Mononuclear cell (primary cell): ENCODE results near the gene MRPS26. TPM values are rescaled to one million over a fixed set of nuclear protein-coding genes. Genes with fewer than 3 reads are reported as not detected.

Source experiments
- H3K27me3 ChIP-seq: 2 replicates; pipeline ENCODE4 v1.6.0; 2011; ENCODE audit warnings: low read length, control low read depth; ENCODE audit not compliant: insufficient read depth
- H3K4me1 ChIP-seq: 2 replicates; pipeline ENCODE4 v1.5.1; 2011; ENCODE audit warnings: mild to moderate bottlenecking, low read length, control low read depth; ENCODE audit not compliant: insufficient read depth
- H3K4me3 ChIP-seq: 2 replicates; pipeline ENCODE4 v1.5.1; 2011; ENCODE audit warnings: mild to moderate bottlenecking, low read length, moderate library complexity
- H3K9me3 ChIP-seq: 2 replicates; pipeline ENCODE4 v1.5.1; 2011; ENCODE audit warnings: low read depth, mild to moderate bottlenecking, control low read depth, low read length
- total RNA-seq: library from RNA; depleted of rRNA; stranded (reverse); fragments of >200 nt; gene quantifications from one replicate; pipeline ENCODE4 v1.2.3, GENCODE V29; 2012

Gene MRPS26
- total RNA-seq, 1 donor: 11.0 TPM

DNA sequence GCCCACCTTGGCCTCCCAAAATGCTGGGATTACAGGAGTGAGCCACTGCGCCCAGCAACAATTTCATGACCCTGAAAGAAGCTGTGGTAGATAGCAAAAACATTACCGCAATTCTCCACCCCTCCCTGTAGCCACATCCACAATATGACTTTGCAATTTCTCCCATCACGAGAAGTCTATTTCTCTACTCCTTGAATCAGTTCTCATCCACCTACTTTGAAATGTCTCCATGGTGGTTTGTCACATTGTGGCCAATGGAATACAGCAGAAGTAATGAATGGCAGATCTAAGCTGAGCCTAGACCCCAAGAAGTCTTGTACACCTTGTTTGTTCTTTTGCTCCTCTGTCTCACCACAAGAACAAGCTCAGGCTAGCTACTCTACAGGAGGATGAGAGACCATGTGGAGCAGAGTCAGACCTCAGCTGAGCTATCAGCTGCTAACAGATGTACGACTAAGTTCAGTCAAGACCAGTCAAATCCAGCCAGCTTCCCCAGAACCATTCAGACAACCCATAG is 31.8 kb downstream of the MRPS26 start:
- no peak overlapping the region for H3K4me3 ChIP-seq
- peaks cover 19% of the 10 kb centered on the region for H3K4me1 ChIP-seq
- peaks cover 34% of the 10 kb centered on the region for H3K27me3 ChIP-seq
- no peaks in the 10 kb centered on the region for H3K9me3 ChIP-seq

DNA sequence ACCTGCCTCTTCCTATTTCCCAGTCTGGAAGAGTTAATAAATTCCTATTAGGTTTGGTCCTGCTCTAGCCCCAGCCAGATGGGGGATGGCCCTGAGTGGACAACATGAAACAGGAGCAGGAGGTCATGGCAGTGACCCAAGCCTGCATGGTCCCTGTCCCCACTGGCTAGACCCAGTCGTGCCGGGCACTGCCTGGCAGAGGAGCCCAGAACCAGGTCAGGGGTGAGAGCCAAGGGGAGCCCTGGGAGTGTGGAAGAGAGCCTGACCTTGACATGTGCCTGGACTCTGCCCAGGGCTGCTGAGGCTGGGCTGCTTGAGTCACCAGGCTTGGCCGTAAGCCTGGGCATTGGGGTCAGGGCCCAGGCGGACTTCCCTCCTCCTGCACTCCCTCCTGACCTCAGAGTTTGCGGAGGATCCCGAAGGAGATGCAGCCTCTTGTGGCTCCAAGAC is 35.1 kb downstream of the MRPS26 start:
- Histone ChIP-seq H3K4me3 (no peak overlapping the region), H3K4me1 (peaks cover 27% of the 10 kb centered on the region), H3K27me3 (peaks cover 47% of the 10 kb centered on the region), H3K9me3 (no peaks in the 10 kb centered on the region)

DNA sequence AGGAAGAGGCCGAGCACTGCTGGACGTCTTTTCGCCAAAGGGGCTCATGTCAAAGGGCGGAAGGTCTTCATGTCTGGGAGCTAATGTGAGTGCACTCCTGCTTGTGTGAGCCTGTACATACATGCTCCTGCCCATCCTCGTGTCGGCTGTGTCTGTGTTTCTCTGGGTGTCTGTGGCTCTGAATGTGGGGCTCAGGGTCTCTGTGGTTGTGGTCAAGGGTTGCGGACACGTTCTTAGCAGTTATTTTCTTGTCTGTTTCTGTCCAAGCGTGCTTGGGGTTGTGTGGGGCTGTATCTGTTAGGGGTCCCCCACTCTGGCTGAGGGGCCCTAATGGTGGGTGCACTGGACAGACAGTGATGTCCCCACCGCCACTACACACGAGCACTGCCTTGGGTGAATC is 35.8 kb downstream of the MRPS26 start:
- Histone ChIP-seq H3K4me3 (no peak overlapping the region), H3K9me3 (no peaks in the 10 kb centered on the region), H3K27me3 (peaks cover 47% of the 10 kb centered on the region)

DNA sequence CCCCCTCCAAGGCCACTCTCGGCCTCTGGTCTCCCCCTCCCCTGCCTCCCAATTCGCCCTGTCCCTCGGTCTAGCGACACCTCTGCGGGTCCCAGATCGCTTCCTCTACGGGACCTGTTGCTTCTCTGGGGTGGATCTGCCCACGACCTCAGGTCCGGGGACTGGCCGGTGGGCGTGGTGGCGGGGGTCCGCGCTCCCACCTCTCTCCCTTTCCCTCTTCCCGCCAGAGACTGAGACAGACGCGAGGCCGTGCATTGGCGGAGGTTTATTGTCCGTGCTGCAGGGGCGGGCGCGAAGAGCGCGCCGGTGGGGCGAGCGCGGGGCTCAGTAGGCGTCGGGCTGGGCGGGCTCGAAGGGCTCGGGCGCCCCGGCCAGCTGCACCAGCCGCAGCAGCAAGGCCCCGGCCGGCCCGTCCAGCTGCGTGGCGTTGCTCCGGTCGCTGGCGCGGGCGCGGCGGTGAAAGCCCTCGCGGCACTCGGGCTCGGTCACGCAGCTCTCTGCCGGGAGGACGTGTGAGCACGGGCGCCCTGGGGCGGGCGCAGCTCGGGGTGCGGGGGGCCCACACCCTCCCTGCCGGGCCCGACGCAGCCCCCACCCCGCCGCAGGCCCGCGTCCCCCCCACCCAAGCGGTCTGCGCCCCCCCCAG is 36.6 kb downstream of the MRPS26 start:
- H3K4me1 ChIP-seq: peaks cover 18% of the 10 kb centered on the region
- no peaks in the 10 kb centered on the region for H3K9me3 ChIP-seq
- H3K27me3 ChIP-seq: peaks cover 47% of the 10 kb centered on the region
- H3K4me3 ChIP-seq: no peak overlapping the region

More for the DNA sequence above, 35.8 kb downstream of the MRPS26 start:
- peaks cover 26% of the 10 kb centered on the region for H3K4me1 ChIP-seq

DNA sequence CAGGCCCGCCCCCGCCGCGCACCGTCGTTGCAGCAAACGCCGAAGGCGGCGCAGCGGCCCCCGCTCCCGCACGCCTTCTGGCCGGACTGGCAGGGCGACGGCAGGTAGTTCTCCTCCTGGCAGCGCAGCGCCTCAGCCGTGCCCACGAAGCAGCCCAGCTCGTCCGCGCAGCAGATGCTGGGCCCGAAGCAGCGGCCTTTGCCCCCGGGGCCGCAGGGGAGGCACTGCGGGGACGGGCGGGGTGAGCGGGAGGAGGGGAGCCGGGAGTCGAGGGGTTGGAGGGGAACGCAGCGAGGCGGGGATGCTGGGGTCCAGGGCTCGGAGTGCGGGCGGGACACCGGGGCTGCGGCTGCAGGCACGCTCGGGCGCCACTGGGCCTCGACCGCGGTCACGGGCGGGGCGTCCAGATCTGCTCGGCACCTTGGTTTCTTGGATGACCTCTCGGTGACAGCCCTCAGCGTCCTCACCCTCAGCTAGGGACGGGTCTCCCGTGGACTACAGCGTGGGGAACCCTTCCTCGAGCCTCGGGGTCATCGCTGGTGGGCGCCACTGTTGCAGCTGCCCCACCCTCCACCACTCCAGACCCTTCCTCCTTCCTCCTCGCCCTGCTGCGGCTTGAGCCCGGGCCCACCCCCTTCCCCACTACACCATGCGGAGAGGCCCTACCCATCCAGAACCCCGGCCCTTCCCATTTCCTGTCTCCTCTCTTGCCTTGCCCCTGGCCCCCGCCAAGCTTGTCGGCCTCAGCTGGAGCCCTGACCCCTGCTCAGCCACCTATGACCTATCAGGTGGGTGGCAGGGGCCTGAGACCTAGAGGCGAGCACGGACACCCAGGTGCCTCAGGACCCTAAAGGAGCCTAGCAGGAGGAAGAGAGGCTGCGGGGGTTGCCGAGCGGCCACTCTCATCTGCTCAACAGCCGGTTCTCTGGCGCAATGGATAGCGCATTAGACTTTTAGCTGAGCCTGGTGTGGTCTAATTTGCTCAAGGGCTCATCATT is 37.4 kb downstream of the MRPS26 start:
- H3K27me3 ChIP-seq: peaks cover 47% of the 10 kb centered on the region
- no peak overlapping the region for H3K4me3 ChIP-seq
- peaks cover 13% of the 10 kb centered on the region for H3K4me1 ChIP-seq
- no peaks in the 10 kb centered on the region for H3K9me3 ChIP-seq

DNA sequence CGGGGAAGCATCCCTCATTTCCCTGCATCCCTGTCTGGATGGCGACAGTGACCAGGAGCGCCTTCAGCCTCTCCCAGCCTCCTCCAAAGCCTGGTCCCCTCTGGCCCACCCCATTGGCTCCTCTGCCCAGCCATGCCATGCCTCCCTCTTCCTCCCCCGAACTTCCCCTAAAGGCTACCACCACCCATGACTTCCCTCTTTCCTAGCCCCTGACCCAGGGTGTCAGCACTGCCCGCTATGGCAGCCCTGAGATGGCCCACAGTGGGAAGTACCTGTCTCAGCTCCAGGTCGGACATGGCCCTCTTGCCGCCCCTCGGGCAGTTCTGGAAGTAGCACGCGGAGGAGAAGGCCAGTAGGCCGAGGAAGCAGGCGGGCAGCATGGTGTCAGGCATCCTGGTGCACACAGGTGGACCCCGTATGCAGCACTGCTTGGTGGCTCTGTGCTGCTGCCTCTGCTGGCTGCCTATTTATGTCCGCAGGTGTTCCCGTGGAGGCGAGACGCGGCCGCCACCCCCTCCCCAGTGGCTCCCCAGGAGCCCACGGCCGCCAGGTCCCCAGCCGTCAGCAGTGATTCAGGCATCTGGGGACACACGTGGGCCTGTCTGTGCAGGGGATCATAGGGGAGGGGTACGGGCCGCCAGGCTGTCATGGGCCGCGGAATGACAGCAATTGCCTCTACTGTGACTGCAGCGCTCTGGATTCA is 38.6 kb downstream of the MRPS26 start, which contains the start of gene AVP:
TSS of gene AVP (minus strand) at position 442 of the 703 bp plus-strand sequence. CDS start at position 392, 50 bp downstream.
- Histone ChIP-seq H3K4me3 (no peak within 1 kb of the TSS), H3K27me3 (peaks cover 43% of the 10 kb centered on the region), H3K4me1 (peaks cover 13% of the 10 kb centered on the region), H3K9me3 (no peaks in the 10 kb centered on the region)

DNA sequence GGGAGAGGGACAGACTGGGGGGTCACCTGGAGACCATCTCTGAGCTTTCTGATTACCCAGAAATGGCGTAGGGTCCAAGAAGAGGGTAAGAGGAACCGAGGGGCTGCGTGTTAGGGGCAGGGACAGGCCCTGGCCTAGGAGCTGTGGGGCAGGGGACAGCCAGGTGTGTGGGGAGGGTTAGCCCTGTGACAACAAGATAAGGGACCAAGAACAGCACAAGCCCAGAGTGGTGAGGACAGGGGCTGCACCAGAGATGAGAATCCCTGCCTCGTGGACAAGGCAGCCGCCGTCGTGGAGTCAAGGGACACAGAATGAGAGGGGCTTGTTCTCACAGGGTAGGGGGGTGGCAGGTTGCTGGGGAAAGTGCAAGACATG is 39.1 kb downstream of the MRPS26 start:
- no peaks in the 10 kb centered on the region for H3K9me3 ChIP-seq
- no peak overlapping the region for H3K4me3 ChIP-seq
- peaks cover 13% of the 10 kb centered on the region for H3K4me1 ChIP-seq
- H3K27me3 ChIP-seq: peaks cover 43% of the 10 kb centered on the region

DNA sequence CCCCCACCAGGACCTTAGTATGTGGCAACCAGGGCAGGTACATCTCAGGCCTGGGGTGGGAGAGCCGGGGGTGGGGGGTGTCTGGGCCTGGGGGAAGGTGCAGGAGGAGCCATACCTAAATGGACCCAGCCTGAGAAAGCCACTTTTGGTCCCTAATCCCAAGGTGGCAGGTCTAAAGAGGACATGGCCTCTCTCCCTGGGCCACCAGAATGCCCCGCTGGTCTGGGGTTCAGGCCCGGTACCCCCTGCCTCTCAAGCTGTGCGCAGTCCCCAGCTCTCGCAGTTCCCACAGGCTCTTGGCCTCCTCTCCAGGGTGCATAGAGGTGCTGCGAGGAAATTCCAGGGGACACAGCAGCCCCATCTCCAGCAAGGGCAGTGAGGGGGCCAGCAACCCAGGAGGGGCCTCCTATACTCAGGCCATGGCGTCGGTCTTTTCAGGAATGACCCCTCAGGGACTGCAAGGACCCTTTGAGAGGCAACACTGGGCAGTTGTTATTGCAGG is 39.8 kb downstream of the MRPS26 start:
- H3K4me1 ChIP-seq: peaks cover 13% of the 10 kb centered on the region
- H3K4me3 ChIP-seq: no peak overlapping the region
- H3K9me3 ChIP-seq: no peaks in the 10 kb centered on the region
- peaks cover 42% of the 10 kb centered on the region for H3K27me3 ChIP-seq

DNA sequence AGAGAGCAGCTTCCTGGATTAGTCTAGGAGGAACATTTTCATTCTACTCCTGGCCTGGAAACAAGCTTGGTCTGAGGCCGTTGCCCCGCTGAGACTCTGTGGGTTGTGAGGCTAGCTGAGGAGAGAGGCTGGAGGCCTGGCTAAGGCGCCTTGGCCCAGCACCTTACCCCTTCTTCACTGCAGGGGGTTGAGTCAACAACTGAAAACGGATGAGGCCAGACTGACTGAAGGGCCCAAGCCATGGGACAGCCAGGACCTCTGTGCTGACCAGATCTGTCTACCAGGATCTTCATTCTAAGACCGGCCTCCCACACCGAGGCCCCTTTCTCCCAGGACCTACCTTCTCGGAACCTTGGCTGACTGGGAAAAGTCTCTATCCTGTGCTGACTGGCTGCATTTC is 42.2 kb downstream of the MRPS26 start:
- H3K4me1 ChIP-seq: peaks cover 16% of the 10 kb centered on the region

DNA sequence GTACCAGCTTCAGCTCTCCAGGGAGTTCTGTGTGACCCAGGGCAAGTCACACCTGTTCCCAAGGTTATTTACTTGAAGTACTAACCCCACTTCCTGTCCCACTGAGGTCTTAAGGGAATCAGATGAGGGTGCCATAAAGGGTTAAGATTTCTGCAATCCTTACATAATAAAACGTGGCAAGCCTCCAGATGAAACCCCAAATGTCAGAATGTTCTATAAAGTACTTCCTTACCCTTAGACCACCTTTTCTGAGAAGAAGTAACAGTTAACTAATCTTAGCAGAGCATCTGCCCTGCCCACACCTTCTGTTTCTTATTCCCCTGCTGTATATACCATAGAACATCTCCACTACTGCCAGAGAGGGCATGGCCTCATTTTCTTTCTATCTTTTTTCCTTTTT is 44.7 kb downstream of the MRPS26 start:
- Histone ChIP-seq H3K4me1 (peaks cover 21% of the 10 kb centered on the region), H3K4me3 (no peak overlapping the region), H3K27me3 (peaks cover 34% of the 10 kb centered on the region), H3K9me3 (no peaks in the 10 kb centered on the region)

More for the DNA sequence above, 42.2 kb downstream of the MRPS26 start:
- H3K9me3 ChIP-seq: no peaks in the 10 kb centered on the region
- peaks cover 44% of the 10 kb centered on the region for H3K27me3 ChIP-seq
- H3K4me3 ChIP-seq: no peak overlapping the region

DNA sequence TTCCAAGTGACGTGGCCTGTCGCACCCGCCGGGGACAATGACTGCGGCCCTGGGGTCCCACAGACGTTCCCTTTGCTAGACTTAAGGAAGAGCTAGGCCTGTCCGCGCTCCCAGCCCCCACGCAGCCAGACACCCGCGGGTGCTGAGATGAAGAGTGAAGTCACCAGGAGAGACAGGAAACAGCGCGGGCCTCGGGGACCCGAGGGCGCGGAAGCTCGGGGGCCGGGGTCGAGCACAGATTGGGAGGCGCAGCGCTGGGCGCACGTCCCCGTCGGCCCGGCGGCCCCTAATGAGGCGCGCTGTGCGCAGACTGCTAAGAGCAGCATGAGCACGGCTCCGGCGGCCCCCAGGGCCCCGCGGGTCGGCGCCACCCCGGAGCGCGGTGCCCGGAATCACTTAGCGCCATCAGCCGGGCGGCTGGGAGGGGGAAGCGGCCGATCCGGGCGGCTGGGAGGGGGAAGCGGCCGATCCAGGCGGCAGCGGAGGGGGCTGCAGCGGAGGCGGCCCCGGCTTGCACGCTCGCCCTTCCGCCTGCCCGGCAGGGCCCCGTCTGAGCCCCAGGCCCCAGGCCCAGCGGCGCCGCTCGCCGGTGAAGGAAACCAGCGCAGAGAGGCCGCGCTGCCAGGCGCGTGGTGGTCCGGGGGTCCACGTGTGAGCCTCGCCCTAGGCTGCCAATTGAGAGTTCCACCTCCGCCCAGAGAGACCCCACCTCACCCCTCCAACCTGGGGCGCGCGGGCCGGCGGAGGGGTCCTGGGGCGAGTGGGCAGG is 46.9 kb downstream of the MRPS26 start:
- Histone ChIP-seq H3K9me3 (no peaks in the 10 kb centered on the region), H3K4me3 (peak overlapping the region; percentile 32), H3K4me1 (peaks cover 21% of the 10 kb centered on the region), H3K27me3 (peaks cover 34% of the 10 kb centered on the region)

DNA sequence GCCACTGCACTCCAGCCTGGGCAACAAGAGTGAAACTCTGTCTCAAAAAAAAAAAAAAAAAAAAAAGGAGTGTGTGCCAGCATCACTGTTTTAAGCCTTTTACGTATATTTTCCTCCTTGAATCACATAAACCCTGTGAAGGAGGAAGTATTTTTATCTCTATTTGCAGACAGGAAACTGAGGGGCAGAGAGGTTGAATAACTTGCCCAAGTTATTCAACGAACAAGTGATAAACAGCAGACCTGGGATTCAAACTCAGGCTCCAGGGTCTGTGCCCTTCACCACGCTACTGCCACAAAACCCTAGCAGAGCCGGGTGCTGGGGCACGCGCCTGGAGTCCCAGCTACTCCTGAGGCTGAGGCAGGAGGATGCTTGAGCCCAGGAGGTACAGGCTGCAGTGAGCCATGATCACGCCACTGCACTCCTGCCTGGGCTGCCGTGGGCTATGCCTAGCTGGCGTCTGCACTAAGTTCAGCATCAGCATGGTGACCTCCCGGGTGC is 48.1 kb downstream of the MRPS26 start:
- peaks cover 34% of the 10 kb centered on the region for H3K27me3 ChIP-seq
- peaks cover 21% of the 10 kb centered on the region for H3K4me1 ChIP-seq
- H3K9me3 ChIP-seq: no peaks in the 10 kb centered on the region
- no peak overlapping the region for H3K4me3 ChIP-seq

DNA sequence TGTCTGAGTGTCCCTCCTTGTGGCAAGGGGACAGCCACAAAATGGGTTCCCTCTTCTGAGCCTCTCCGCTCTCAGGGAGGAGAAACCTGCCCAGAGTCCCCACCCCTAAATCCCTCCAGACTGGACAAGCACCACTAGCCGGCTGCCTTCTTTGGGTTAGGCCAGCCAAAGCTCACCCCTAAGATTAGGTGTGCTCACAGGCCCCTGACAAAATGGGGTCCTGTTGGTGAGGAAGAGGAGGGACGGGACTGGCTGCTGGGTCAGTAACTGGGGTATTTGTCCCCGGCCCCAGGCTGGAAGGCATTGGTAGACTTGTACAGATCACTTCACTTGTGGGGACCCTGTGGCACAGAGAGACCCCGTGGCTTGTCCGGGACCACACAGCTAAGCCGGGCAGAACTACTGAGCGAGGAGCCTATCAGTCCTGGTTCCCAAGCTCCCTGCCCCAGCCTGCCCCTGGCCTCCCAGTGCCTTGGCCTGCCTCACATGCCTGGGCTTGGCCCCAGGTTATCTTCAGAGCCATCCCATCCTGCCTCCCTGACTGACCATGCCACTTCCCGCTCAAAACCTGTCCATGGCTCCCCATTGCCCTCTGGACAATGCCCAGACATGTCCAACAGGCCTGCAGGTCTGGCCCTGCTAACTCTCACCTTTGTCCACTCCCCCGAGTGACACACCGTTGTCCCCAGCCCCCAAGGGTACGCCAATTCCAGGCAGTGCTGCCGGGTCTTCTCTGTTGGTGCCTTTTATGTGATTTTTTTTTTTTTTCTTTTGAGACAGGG is 49.2 kb downstream of the MRPS26 start:
- Histone ChIP-seq H3K4me1 (peaks cover 21% of the 10 kb centered on the region), H3K4me3 (no peak overlapping the region), H3K27me3 (peaks cover 31% of the 10 kb centered on the region), H3K9me3 (no peaks in the 10 kb centered on the region)
